Colonic mucosa (tissue), 4 donors: ENCODE data around the gene ZNF354B. TPM values are rescaled to one million over a fixed set of nuclear protein-coding genes. Genes with fewer than 3 reads are reported as not detected.
"Not testable (repeated sequence)": the region's sequence is repeated elsewhere in the genome, so short reads cannot be mapped to it uniquely, and the experiment has no call there.

ENCODE experiments used
- DNase-seq: peaks from one replicate; pipeline ENCODE4 v3.0.0-alpha.2; 2020
- H3K27ac ChIP-seq: fragments of 200-600 bp; one replicate; pipeline ENCODE4 v1.8.0; 2021
- H3K27me3 ChIP-seq: fragments of 200-600 bp; one replicate; pipeline ENCODE4 v1.8.0; 2021
- H3K36me3 ChIP-seq: fragments of 200-600 bp; one replicate; pipeline ENCODE4 v1.8.0; 2021
- H3K4me1 ChIP-seq: fragments of 200-600 bp; one replicate; pipeline ENCODE4 v1.8.0; 2021; ENCODE audit warnings: mild to moderate bottlenecking
- H3K4me3 ChIP-seq: fragments of 200-600 bp; one replicate; pipeline ENCODE4 v1.8.0; 2021
- H3K9ac ChIP-seq, 2 donors: one replicate each; pipeline ENCODE4 v1.7.0; 2013; ENCODE audit warnings: control low read depth in 2 of 2, low read depth in 2 of 2, low read length in 2 of 2
- H3K9me3 ChIP-seq: fragments of 200-600 bp; one replicate; pipeline ENCODE4 v1.8.0; 2021
- intact Hi-C: fragments of 100-400 bp; cut with DNase I; formaldehyde crosslinking; loops from one replicate; pipeline ENCODE4 v1.14.1; 2022
- total RNA-seq, 2 donors: library from RNA; stranded (reverse); fragmentation: NEBNext Ultra II Directional in 1 of 2; extraction: Animal tissue kit (Norgen Biotek cat#: 25700) in 1 of 2; gene quantifications; one replicate each; pipeline ENCODE4 v1.2.1, GENCODE V29; 2021
- TF ChIP-seq, protein P1 (sequence below): fragments of 200-600 bp; IDR thresholded peaks from one replicate; pipeline ENCODE4 v1.8.0; 2022; ENCODE audit warnings: antibody characterized with exemption, mild to moderate bottlenecking
- donor health status: healthy.
- donor health status: DM: no; HTN: no; CAD: no.
- donor health status: DM: no; HTN: no; CAD: no.

The ZNF354B gene
- total RNA-seq, 2 donors from 2014 or later, result 7.5 to 9.3 TPM

DNA sequence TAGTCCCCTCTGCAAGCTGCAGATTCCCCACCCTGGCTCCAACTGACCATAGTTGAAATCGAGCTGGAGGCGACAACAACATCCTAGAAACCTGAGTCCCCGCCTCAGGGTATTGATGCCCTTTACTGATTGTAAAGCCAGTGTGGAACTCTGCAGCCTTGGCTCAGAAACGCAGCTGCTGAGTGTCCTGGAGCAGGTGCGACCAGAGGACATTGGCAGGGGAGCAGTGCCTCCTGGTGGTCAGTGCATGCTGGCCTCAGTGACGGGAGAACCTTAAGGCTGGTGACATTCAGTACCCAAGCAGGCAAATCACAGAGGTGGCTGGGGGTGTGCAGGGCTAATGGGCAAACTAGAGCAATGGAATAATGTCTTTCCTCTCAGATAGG is 20.4 kb upstream of the ZNF354B start:
- Histone ChIP-seq H3K27me3 (no peaks in the 10 kb centered on the region), H3K4me3 (no peak overlapping the region), H3K27ac (no peak overlapping the region), H3K9me3 (no peaks in the 10 kb centered on the region), H3K36me3 (no peaks in the 10 kb centered on the region), H3K4me1 (no peaks in the 10 kb centered on the region), H3K9ac (no peak overlapping the region)
- DNase-seq, result peak; percentile 62
- intact Hi-C loops, result no loop called here
- TF ChIP-seq, protein P1, sequence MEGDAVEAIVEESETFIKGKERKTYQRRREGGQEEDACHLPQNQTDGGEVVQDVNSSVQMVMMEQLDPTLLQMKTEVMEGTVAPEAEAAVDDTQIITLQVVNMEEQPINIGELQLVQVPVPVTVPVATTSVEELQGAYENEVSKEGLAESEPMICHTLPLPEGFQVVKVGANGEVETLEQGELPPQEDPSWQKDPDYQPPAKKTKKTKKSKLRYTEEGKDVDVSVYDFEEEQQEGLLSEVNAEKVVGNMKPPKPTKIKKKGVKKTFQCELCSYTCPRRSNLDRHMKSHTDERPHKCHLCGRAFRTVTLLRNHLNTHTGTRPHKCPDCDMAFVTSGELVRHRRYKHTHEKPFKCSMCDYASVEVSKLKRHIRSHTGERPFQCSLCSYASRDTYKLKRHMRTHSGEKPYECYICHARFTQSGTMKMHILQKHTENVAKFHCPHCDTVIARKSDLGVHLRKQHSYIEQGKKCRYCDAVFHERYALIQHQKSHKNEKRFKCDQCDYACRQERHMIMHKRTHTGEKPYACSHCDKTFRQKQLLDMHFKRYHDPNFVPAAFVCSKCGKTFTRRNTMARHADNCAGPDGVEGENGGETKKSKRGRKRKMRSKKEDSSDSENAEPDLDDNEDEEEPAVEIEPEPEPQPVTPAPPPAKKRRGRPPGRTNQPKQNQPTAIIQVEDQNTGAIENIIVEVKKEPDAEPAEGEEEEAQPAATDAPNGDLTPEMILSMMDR, result peak; percentile 46

GRCh38 chr5:178840399-178840798 is 19.4 kb upstream of the ZNF354B start:
- H3K9me3 ChIP-seq, DNase-seq: not testable (repeated sequence)

GRCh38 chr5:178849316-178849715 is 10.4 kb upstream of the ZNF354B start:
- Histone ChIP-seq H3K4me1 (no peaks in the 10 kb centered on the region), H3K27me3 (no peaks in the 10 kb centered on the region), H3K4me3 (no peak overlapping the region), H3K36me3 (no peaks in the 10 kb centered on the region), H3K9ac (no peak overlapping the region), H3K9me3 (no peaks in the 10 kb centered on the region), H3K27ac (no peak overlapping the region)
- no peak for DNase-seq
- intact Hi-C loops, result no loop called here
- TF ChIP-seq, protein P1, result no peak

More at GRCh38 chr5:178840399-178840798, 19.4 kb upstream of the ZNF354B start:
- not testable (repeated sequence) for H3K4me3 ChIP-seq, H3K27me3 ChIP-seq, H3K9ac ChIP-seq, H3K4me1 ChIP-seq, H3K27ac ChIP-seq, H3K36me3 ChIP-seq
- intact Hi-C loops, result loop anchor here (5.0 kb wide), 1 partner anchor 558 kb away; no protein-coding TSS in a partner anchor

- Histone ChIP-seq H3K27me3 (no peaks in the 10 kb centered on the region), H3K36me3 (no peaks in the 10 kb centered on the region), H3K9ac (no peak overlapping the region), H3K27ac (no peak overlapping the region), H3K4me1 (no peaks in the 10 kb centered on the region), H3K4me3 (no peak overlapping the region), H3K9me3 (no peaks in the 10 kb centered on the region)
- no peak for DNase-seq
- intact Hi-C loops, result no loop called here
- TF ChIP-seq, protein P1, result no peak
These were observed 7.8 kb upstream of the ZNF354B start for GRCh38 chr5:178851951-178852350.

DNA sequence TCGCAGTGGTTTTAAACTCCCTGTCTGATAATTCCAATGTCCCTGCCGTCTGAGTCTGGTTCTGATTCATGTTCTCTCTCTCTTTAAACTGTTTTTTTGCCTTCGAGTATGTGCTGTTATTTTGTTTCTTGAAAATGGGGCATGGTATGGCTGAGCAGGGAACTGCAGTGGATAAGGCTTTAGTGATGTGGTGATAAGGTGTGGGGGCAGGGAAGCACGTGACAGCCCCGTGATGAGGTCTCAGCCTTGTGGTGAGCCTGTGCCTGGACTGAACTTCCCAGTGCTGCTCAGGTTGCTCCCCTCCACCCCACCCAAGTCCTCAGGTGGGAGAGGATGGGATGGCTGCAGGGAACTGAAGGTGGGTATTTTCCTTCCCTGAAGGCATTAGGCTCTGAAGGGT is 5.5 kb upstream of the ZNF354B start:
- Histone ChIP-seq H3K4me3 (no peak overlapping the region), H3K36me3 (no peaks in the 10 kb centered on the region), H3K9me3 (no peaks in the 10 kb centered on the region), H3K27me3 (no peaks in the 10 kb centered on the region), H3K27ac (no peak overlapping the region), H3K4me1 (no peaks in the 10 kb centered on the region), H3K9ac (no peak overlapping the region)
- intact Hi-C loops, result no loop called here
- TF ChIP-seq, protein P1, result no peak
- no peak for DNase-seq

GRCh38 chr5:178860615-178861014 is 862 bp downstream of the ZNF354B start:
- H3K27ac ChIP-seq, result not testable (repeated sequence)
- peak overlapping the region in 1 of 2 donors; percentile 84 for H3K9ac ChIP-seq

More at GRCh38 chr5:178860615-178861014, 862 bp downstream of the ZNF354B start:
- DNase-seq, H3K27me3 ChIP-seq, H3K4me1 ChIP-seq, H3K9me3 ChIP-seq, H3K36me3 ChIP-seq: not testable (repeated sequence)
- intact Hi-C loops, result loop anchor here (5.0 kb wide), 1 partner anchor 133 kb away; no protein-coding TSS in a partner anchor
- H3K4me3 ChIP-seq, result peak overlapping the region; percentile 88
